GM12892 (cell line): Measurements from ENCODE around the gene HIBCH.

Experiments
- DNase-seq: peaks from one replicate; pipeline ENCODE4 v3.0.0; 2011; ENCODE audit not compliant: insufficient read length
- FAIRE-seq: peaks from 2 replicates; lab custom pipeline; 2011; peaks lifted over from hg19 to GRCh38; lab: Jason Lieb, UNC
- POLR2A ChIP-seq: IDR thresholded peaks from 2 replicates; pipeline ENCODE4 v1.6.1; 2011; ENCODE audit warnings: low read depth, low read length, control low read depth
- POLR2AphosphoS5 ChIP-seq: IDR thresholded peaks from 2 replicates; pipeline ENCODE4 v1.6.1; 2011; ENCODE audit warnings: low read depth, low read length, control low read depth
- TAF1 ChIP-seq: IDR thresholded peaks from 2 replicates; pipeline ENCODE4 v1.6.1; 2011; ENCODE audit warnings: low read depth, mild to moderate bottlenecking, control low read depth, low read length, borderline replicate concordance

Gene HIBCH

GRCh38 chr2:190156530-190157212 lies 163.0 kb downstream of the HIBCH start:
- no peak for DNase-seq
- FAIRE-seq = no peak
- TF ChIP-seq POLR2A = no peak
- no peak for TF ChIP-seq TAF1
- no peak for TF ChIP-seq POLR2AphosphoS5
